Nephron progenitor cell (in vitro differentiated cells): ENCODE results near the gene MGA.
"Not testable (repeated sequence)": the region's sequence is repeated elsewhere in the genome, so short reads cannot be mapped to it uniquely, and the experiment has no call there.

Experiments used
- DNase-seq: peaks from one replicate; pipeline ENCODE4 v3.0.0; 2021
- H3K27ac Mint-ChIP-seq: 2 replicates; pipeline ENCODE4 v1.8.0; 2021; ENCODE audit warnings: mild to moderate bottlenecking, moderate library complexity, mixed read lengths
- H3K27me3 Mint-ChIP-seq: 2 replicates; pipeline ENCODE4 v1.8.0; 2021; ENCODE audit warnings: mild to moderate bottlenecking, low read depth, mixed read lengths; ENCODE audit not compliant: poor library complexity
- H3K36me3 Mint-ChIP-seq: 2 replicates; pipeline ENCODE4 v1.8.0; 2021; ENCODE audit warnings: low read depth, mixed read lengths
- H3K4me1 Mint-ChIP-seq: 2 replicates; pipeline ENCODE4 v1.8.0; 2021; ENCODE audit warnings: mixed read lengths
- H3K4me3 Mint-ChIP-seq: 2 replicates; pipeline ENCODE4 v1.8.0; 2021; ENCODE audit warnings: mild to moderate bottlenecking, moderate library complexity, mixed read lengths
- H3K9me3 Mint-ChIP-seq: 2 replicates; pipeline ENCODE4 v1.8.0; 2021; ENCODE audit warnings: mild to moderate bottlenecking, moderate library complexity, mixed read lengths
- CTCF ChIP-seq: fragments of 200-600 bp; sonication (generic); IDR thresholded peaks from 2 replicates; pipeline ENCODE4 v1.5.0; 2021; ENCODE audit warnings: antibody characterized with exemption

MGA gene

GRCh38 chr15:41730543-41730942 lies 70.3 kb downstream of the MGA start:
- Mint-ChIP-seq H3K4me3 (no peak overlapping the region), H3K4me1 (no peaks in the 10 kb centered on the region), H3K36me3 (peaks cover 48% of the 10 kb centered on the region), H3K27me3 (no peaks in the 10 kb centered on the region), H3K9me3 (no peaks in the 10 kb centered on the region), H3K27ac (no peak overlapping the region)
- DNase-seq: no peak
- no peak for TF ChIP-seq CTCF

- no peak overlapping the region for H3K4me3 Mint-ChIP-seq
These were observed 72.3 kb downstream of the MGA start for GRCh38 chr15:41732483-41732882.

GRCh38 chr15:41734079-41734478 lies 73.9 kb downstream of the MGA start:
- DNase-seq: no peak
- Mint-ChIP-seq H3K27me3 (no peaks in the 10 kb centered on the region), H3K4me1 (no peaks in the 10 kb centered on the region), H3K4me3 (no peak overlapping the region), H3K36me3 (peaks cover 54% of the 10 kb centered on the region), H3K27ac (no peak overlapping the region), H3K9me3 (no peaks in the 10 kb centered on the region)
- no peak for TF ChIP-seq CTCF

More at GRCh38 chr15:41732483-41732882, 72.3 kb downstream of the MGA start:
- peaks cover 60% of the 10 kb centered on the region for H3K36me3 Mint-ChIP-seq
- DNase-seq: no peak
- no peaks in the 10 kb centered on the region for H3K27me3 Mint-ChIP-seq
- no peak for TF ChIP-seq CTCF
- H3K27ac Mint-ChIP-seq: no peak overlapping the region
- H3K9me3 Mint-ChIP-seq: no peaks in the 10 kb centered on the region
- no peaks in the 10 kb centered on the region for H3K4me1 Mint-ChIP-seq

GRCh38 chr15:41735046-41735445 lies 74.8 kb downstream of the MGA start:
- no peaks in the 10 kb centered on the region for H3K27me3 Mint-ChIP-seq
- DNase-seq: no peak
- no peak overlapping the region for H3K27ac Mint-ChIP-seq
- H3K9me3 Mint-ChIP-seq: no peaks in the 10 kb centered on the region
- no peaks in the 10 kb centered on the region for H3K4me1 Mint-ChIP-seq
- no peak overlapping the region for H3K4me3 Mint-ChIP-seq
- peaks cover 53% of the 10 kb centered on the region for H3K36me3 Mint-ChIP-seq
- no peak for TF ChIP-seq CTCF

GRCh38 chr15:41735492-41735891 lies 75.3 kb downstream of the MGA start:
- not testable (repeated sequence) for DNase-seq, H3K27ac Mint-ChIP-seq, H3K27me3 Mint-ChIP-seq, H3K9me3 Mint-ChIP-seq, H3K4me3 Mint-ChIP-seq, H3K4me1 Mint-ChIP-seq
- H3K36me3 Mint-ChIP-seq: peaks cover 54% of the 10 kb centered on the region

- Mint-ChIP-seq H3K4me1 (no peaks in the 10 kb centered on the region), H3K27ac (no peak overlapping the region), H3K27me3 (no peaks in the 10 kb centered on the region), H3K9me3 (no peaks in the 10 kb centered on the region), H3K36me3 (peaks cover 73% of the 10 kb centered on the region), H3K4me3 (no peak overlapping the region)
- no peak for TF ChIP-seq CTCF
- no peak for DNase-seq
These were observed 86.6 kb downstream of the MGA start for GRCh38 chr15:41746802-41747201.
